Activated CD8-positive, alpha-beta memory T cell treated with anti-CD3 and anti-CD28 coated beads, Interleukin-2, amount 50 U/mL, for 24 hours (primary cell): Measurements from ENCODE around the gene PDGFD.

Experiments used
- DNase-seq: peaks from one replicate; pipeline ENCODE4 v3.0.0-alpha.2; 2020; ENCODE audit errors: extremely low read depth

Gene PDGFD

DNA sequence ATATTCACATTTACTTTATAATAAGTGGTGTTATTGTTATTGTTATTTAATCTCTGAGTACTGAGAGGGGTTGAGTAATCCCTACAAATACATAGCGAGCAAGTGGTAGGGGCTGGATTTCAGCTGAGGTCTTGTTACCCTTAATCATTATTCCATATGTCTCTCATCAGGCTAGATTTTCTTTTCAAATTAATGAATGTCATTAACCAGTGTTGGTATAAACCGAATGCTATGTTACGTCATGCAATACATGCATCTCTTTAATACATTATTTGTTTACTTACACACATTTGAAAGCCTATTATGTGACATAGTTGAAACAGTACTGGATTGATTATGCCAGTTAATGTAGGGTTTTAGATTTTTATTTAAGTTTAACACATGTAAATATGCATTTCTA lies 18.9 kb downstream of the PDGFD start:
- DNase-seq, result no peak

GRCh38 chr11:104142698-104143097 lies 21.2 kb downstream of the PDGFD start:
- DNase-seq, result no peak

DNA sequence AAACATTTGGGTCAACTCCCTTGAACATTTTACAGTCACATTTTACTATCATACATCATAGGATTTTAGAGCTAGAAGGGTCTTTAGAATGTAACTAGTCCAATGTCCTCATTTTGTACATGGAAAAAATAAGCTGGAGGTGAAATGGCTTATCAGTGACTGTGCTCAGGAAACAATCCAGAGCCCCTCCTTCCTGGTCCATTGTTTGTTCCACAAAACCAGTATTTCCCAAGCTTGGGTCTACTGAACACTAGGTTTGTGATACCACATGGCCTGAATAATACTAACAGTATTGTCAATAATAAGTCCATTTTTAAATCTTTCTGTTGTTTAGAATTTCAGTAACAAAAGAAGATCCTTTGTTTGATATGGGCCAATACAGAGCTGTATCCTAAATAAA lies 27.1 kb downstream of the PDGFD start:
- no peak for DNase-seq

DNA sequence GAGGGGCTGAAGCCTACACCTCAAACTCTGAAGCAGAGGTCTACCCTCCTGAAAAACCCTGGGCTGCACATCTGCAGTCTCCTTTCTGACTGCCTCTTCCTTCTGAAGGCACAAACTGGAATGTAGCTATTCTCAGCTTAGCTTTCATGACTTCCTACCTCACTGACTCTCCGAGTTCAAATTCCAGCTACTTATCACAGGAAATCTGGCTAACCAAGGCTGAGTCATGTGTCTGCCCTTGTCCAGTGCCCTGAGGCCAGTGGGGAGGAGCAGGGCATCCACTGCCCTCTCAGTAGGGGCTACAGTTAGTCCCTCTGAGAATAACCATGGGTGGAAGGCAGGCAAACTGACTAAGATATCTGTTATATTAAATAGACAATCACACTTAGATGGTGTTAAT lies 29.2 kb downstream of the PDGFD start:
- DNase-seq, result no peak

GRCh38 chr11:104130161-104130560 lies 33.8 kb downstream of the PDGFD start:
- DNase-seq, result no peak

DNA sequence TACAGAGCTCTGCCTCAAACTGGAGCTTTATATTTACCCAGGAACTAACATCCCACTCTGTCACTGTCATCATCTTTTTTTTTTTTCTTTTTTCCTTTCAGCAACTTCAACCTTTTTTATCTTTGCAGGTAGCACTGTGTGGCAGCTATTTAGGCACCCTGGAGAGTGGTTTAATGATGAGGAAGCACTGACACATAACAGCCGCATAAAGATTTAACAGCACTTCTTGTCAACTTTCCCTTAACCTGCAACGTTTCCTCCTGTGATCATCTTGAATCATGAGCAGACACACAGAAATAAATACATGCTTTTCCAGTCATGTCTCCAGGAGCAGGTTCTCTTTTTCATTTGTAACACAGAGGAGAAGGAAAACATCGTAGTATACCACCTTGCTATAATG lies 34.8 kb downstream of the PDGFD start:
- no peak for DNase-seq

- DNase-seq, result no peak
Measured at GRCh38 chr11:104127828-104128227, 36.1 kb downstream of the PDGFD start.

DNA sequence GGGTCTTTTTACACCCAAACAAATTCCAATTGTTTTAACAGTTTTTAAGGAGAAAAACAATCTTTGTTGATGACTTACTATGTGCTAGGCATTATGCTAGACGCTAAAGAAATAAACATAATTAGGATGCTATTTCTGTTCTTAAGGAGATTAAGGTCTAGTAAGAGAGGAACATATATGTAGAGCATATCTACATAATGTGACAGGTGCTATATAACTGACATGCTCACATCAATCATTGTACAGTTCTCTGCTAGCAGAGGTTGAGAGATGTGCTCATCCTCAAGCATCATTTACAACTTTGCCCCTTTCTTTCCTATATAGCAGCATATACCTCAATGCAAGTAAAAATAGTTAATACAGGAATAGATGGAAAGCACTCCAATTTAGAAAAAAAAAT lies 37.5 kb downstream of the PDGFD start:
- DNase-seq, result no peak

- no peak for DNase-seq
Measured at GRCh38 chr11:104124979-104125378, 39.0 kb downstream of the PDGFD start.

- DNase-seq, result no peak
Measured at GRCh38 chr11:104122836-104123235, 41.1 kb downstream of the PDGFD start.

DNA sequence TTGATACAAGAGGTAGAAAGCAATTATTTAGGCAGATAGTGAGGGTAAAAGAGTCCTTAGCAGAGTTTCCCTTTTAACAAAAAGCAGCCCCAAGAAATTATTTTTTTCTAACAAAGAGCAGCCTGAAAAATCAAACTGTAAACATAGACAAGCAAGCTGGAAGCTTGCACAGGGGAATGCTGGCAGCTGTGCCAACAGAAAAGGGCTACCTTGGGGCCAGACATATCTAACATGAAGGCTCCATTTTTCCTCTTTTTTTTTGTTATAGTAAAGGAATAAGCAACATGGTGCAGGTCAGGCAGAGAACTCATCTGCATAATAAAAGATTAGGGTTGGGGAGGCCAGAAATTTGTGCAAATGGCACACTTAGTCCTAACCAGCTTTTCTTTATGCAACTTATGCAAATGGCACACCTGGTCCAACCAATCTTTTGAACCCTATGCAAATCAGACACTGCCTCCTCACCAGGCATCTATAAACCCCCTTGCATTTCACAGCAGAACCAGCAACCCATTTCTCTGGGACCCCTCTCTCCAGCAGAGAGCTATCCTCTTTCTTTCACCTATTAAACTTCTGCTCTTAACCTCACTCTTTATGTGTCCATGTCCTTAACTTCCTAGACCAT lies 41.8 kb downstream of the PDGFD start:
- no peak for DNase-seq

DNA sequence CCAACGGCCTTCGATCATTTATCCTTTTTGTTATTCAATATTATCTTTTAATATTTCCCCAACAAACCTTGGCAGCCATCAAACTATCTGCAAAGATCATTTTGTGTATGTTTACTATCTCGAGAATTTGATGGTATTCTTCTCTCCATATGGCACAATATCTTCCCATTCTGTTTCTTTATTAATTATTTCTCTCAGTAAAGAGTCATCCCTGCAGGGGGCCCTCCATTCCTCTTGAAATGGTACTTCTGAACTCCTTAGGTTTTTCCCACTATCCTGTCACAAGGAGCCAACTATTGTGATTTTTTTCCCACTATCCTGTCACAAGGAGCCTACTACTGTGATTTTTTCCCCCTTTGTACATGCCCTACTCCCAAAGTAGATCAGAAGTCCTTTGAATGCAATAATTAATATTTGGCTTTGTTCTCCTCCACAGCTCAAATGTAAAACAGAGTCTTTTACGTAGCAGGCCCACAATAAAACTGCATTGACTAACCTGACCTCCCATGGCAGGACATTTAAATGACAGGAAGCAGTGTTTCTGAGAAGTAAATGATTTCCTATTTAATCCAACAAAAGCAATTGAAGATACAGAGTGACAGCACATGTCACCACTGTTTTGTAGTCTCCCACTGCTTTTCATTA lies 43.3 kb downstream of the PDGFD start:
- no peak for DNase-seq

DNA sequence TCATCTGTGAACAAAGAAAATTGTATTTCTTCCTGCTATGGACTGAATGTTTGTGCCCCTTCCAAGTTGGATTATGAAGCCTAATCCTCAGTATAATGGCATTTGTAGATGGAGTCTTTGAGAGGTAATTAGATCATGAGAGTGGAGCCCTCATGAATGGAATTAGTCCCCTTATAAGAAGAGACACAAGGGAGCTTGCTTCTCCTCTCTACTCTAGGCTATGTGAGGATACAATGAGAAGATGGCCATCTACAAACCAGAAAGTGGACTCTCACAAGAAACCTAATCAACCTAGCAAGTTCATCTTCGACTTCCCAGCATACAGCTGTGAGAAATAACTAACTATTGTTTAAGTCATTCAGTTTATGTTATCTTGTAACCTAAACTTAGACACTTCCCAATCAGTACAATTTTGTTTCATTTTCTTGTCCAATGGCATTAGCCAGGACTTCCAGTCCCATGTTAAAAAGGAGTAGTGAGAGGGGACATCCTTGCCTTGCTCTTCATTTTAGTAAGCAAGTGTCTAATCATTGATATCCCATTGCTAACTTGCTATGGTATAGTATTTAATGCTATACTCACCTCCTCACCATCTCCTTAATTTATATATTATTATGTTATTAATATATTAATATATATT lies 45.7 kb downstream of the PDGFD start:
- DNase-seq, result no peak

- DNase-seq, result no peak
Measured at GRCh38 chr11:104113541-104113940, 50.4 kb downstream of the PDGFD start.

GRCh38 chr11:104106136-104106754 lies 57.7 kb downstream of the PDGFD start:
- no peak for DNase-seq

GRCh38 chr11:104105155-104105554 lies 58.8 kb downstream of the PDGFD start:
- DNase-seq, result no peak

- DNase-seq, result no peak
Measured at GRCh38 chr11:104104664-104105063, 59.3 kb downstream of the PDGFD start.

DNA sequence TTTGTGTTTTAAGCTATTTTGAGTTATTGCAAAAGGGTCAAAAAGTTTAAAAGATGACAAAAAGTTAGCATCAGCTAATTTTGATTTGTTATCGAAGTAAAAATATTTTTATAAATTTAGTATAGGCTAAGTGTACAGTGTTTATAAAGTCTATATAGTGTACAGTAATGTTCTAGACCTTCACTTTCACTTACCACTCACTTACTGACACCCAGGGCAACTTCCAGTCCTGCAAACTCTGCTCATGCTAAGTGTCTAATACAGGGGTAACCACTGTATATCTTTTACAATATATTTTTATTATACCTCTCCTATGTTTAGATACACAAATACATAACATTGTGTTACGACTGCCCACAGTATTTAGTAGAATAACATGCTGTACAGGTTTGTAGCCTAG lies 59.7 kb downstream of the PDGFD start:
- DNase-seq, result no peak

DNA sequence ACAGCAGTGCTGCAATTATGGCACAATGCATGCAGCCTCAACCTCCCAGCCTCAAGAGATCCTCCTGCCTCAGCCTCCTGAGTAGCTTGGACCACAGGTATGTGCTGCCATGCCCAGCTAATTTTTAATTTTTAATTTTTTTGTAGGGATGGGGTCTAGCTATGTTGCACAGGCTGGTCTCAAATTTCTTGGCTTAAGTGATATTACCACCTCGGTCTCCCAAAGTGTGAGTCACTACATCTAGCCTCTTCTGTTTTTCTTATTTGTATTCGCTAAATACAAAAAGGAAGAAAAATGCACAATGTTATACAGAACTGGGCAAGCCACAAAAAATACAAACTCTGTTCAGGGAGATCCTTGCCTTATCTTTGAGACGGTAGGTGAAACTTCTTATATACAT lies 65.4 kb downstream of the PDGFD start:
- DNase-seq, result no peak

DNA sequence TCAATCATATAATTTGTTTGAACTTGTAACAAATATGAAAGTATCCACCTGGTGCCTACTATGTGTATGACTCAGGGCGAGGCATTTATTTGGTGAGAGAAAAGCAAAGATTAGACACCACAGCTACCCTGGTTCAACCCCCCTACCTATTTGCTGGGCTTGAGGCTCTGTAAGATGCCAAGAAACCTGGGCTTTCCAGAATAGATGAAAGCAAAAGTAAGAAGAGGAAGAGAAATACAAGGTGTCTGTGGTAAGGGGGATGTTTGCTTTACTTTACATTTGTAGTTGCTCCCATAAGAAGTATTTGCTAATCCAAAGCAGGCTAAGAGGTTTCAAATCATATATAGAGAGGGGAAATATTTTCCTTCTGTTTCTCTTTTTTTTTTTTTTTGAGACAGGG lies 65.8 kb downstream of the PDGFD start:
- DNase-seq, result no peak

GRCh38 chr11:104096900-104097299 lies 67.0 kb downstream of the PDGFD start:
- no peak for DNase-seq

- no peak for DNase-seq
Measured at GRCh38 chr11:104095791-104096190, 68.2 kb downstream of the PDGFD start.

GRCh38 chr11:104094576-104094975 lies 69.4 kb downstream of the PDGFD start:
- no peak for DNase-seq
